Body of pancreas (tissue), 4 donors: ENCODE results near the gene DERL3.

Experiments
- CTCF ChIP-seq, 7 experiments: fragments of 450-650 bp in 4 of 7; fragments of 200-600 bp in 3 of 7; sonication (generic) in 3 of 7; IDR thresholded peaks; one replicate each; pipeline ENCODE4 v1.5.1; 2016 to 2019; ENCODE audit warnings: antibody characterized with exemption in 7 of 7
- POLR2A ChIP-seq, 3 donors: fragments of 450-650 bp; IDR thresholded peaks; one replicate each; pipeline ENCODE4 v1.6.1; 2016; ENCODE audit warnings: antibody characterized with exemption in 3 of 3, mild to moderate bottlenecking in 2 of 3

- TF ChIP-seq CTCF (IDR thresholded peaks at IDR 0.05) (no peak), POLR2A (IDR thresholded peaks at IDR 0.05) (peak; percentile 76 to 87 (median 81))
Observed at GRCh38 chr22:23786752-23787599, 51.8 kb downstream of the DERL3 start, which contains the start of gene SMARCB1.
